A549 (cell line): ENCODE measurements around the gene ICAM4. TPM values are rescaled to one million over a fixed set of nuclear protein-coding genes. Genes with fewer than 3 reads are reported as not detected.
A peak's percentile ranks its signal among the peaks of the same experiment; 100 is the strongest.
"Not testable (repeated sequence)": the region's sequence is repeated elsewhere in the genome, so short reads cannot be mapped to it uniquely, and the experiment has no call there.

Experiments used
- ATAC-seq, 2 experiments: fragments of 200-7000 bp in 1 of 2; fragments of >200 bp in 1 of 2; cut with Nextera tagmentation in 1 of 2; cut with Tn5 transposase in 1 of 2; 3 replicates each; pipeline versions ENCODE4 v1.8.0 to v1.9.1; 2018 to 2020; ENCODE audit warnings: mild to moderate bottlenecking in 1 of 2, moderate library complexity in 1 of 2
- CTCF ChIA-PET: fragments of 300-600 bp; sonication (Branson Sonifier 250); formaldehyde crosslinking; extraction: SDS; loops from one replicate; lab custom pipeline; 2021; ENCODE audit warnings: antibody characterized with exemption, inconsistent platforms; lab: Yijun Ruan, JAX
- POLR2A ChIA-PET: fragments of 350-600 bp; formaldehyde crosslinking; extraction: SDS; loops from one replicate; lab custom pipeline; 2021; ENCODE audit warnings: antibody characterized with exemption, inconsistent platforms; lab: Yijun Ruan, JAX
- DNase-seq, 2 experiments: peaks; one replicate each; pipeline versions ENCODE4 v3.0.0 to v3.0.0-alpha.2; 2011 to 2016; ENCODE audit warnings: low read depth in 1 of 2, low spot score in 1 of 2
- FAIRE-seq: peaks from 2 replicates; lab custom pipeline; 2011; peaks lifted over from hg19 to GRCh38; lab: Jason Lieb, UNC
- H3K27ac ChIP-seq, 2 experiments: fragments of >200 bp; sonication (Bioruptor Twin); formaldehyde crosslinking; 3 replicates each; pipeline ENCODE4 v1.5.1; 2016 to 2017
- H3K4me1 ChIP-seq: fragments of >200 bp; sonication (Bioruptor Twin); formaldehyde crosslinking; 3 replicates; pipeline ENCODE4 v1.6.1; 2016
- H3K4me2 ChIP-seq: fragments of >200 bp; sonication (Bioruptor Twin); formaldehyde crosslinking; 3 replicates; pipeline ENCODE4 v1.6.1; 2016
- H3K4me3 ChIP-seq: fragments of >200 bp; sonication (Bioruptor Twin); formaldehyde crosslinking; 3 replicates; pipeline ENCODE4 v1.5.1; 2016
- H3K9me3 ChIP-seq: fragments of >200 bp; sonication (Bioruptor Twin); formaldehyde crosslinking; 3 replicates; pipeline ENCODE4 v1.6.1; 2016
- CBX2 ChIP-seq: fragments of 200-600 bp; sonication (generic); IDR thresholded peaks from 2 replicates; pipeline ENCODE4 v1.6.1; 2016; ENCODE audit warnings: low read depth, mild to moderate bottlenecking, borderline replicate concordance
- CHD2 ChIP-seq: fragments of 150-350 bp; IDR thresholded peaks from 2 replicates; pipeline ENCODE4 v1.6.1; 2014; ENCODE audit warnings: low read length; ENCODE audit not compliant: partially characterized antibody
- CTCF ChIP-seq: fragments of >200 bp; sonication (Bioruptor Twin); formaldehyde crosslinking; IDR thresholded peaks from 3 replicates; pipeline ENCODE4 v1.5.1; 2016
- EHMT2 ChIP-seq: fragments of 200-600 bp; sonication (generic); IDR thresholded peaks from 2 replicates; pipeline ENCODE4 v1.6.1; 2016; ENCODE audit warnings: antibody characterized with exemption, low read depth, mild to moderate bottlenecking, moderate library complexity
- ESRRA ChIP-seq: fragments of 150-350 bp; IDR thresholded peaks from 2 replicates; pipeline ENCODE4 v1.6.1; 2014; ENCODE audit warnings: mild to moderate bottlenecking, low read length, borderline replicate concordance
- FOSB ChIP-seq: fragments of 250-450 bp; sonication (Bioruptor Pico); IDR thresholded peaks from 2 replicates; pipeline ENCODE4 v1.5.0; 2020; ENCODE audit warnings: mild to moderate bottlenecking, moderate library complexity
- FOSL2 ChIP-seq, 2 experiments: fragments of 450-650 bp in 1 of 2; fragments of >200 bp in 1 of 2; sonication (Bioruptor Twin) in 1 of 2; formaldehyde crosslinking; IDR thresholded peaks; 2 replicates each; pipeline versions ENCODE4 v1.5.0 to v1.6.1; 2016 to 2020; ENCODE audit warnings: mild to moderate bottlenecking in 1 of 2, moderate library complexity in 1 of 2
- FOXS1 ChIP-seq: fragments of 250-450 bp; sonication (Bioruptor Pico); IDR thresholded peaks from 2 replicates; pipeline ENCODE4 v1.5.0; 2020; ENCODE audit warnings: mild to moderate bottlenecking, moderate library complexity
- HEYL ChIP-seq: fragments of 250-450 bp; sonication (Bioruptor Pico); IDR thresholded peaks from 2 replicates; pipeline ENCODE4 v1.8.0; 2021; ENCODE audit warnings: mild to moderate bottlenecking, moderate library complexity
- HMGXB4 ChIP-seq: fragments of 250-450 bp; sonication (Bioruptor Pico); IDR thresholded peaks from 2 replicates; pipeline ENCODE4 v1.5.0; 2021; ENCODE audit warnings: mild to moderate bottlenecking, moderate library complexity, borderline replicate concordance
- JUN ChIP-seq, 2 experiments: fragments of >200 bp; sonication (Bioruptor Twin); formaldehyde crosslinking; IDR thresholded peaks; 2 replicates in 1 of 2; 3 replicates in 1 of 2; pipeline ENCODE4 v1.6.1; 2016 to 2017
- JUNB ChIP-seq: fragments of >200 bp; sonication (Bioruptor Twin); formaldehyde crosslinking; IDR thresholded peaks from 2 replicates; pipeline ENCODE4 v1.6.1; 2016
- MAX ChIP-seq: IDR thresholded peaks from 2 replicates; pipeline ENCODE4 v1.6.1; 2012
- MYC ChIP-seq: IDR thresholded peaks from 2 replicates; pipeline ENCODE4 v1.6.1; 2012; ENCODE audit warnings: mild to moderate bottlenecking, inconsistent platforms, low read length, improper control_type of control experiment, borderline replicate concordance
- NPAS2 ChIP-seq: fragments of 250-450 bp; sonication (Bioruptor Pico); IDR thresholded peaks from 2 replicates; pipeline ENCODE4 v1.8.0; 2022; ENCODE audit warnings: mild to moderate bottlenecking, moderate library complexity, borderline replicate concordance
- PBX3 ChIP-seq: IDR thresholded peaks from 2 replicates; pipeline ENCODE4 v1.6.1; 2012
- PHF8 ChIP-seq: fragments of 200-600 bp; sonication (generic); IDR thresholded peaks from 2 replicates; pipeline ENCODE4 v1.6.1; 2016; ENCODE audit warnings: low read depth, mild to moderate bottlenecking, antibody characterized with exemption, moderate library complexity, borderline replicate concordance
- POLR2A ChIP-seq: IDR thresholded peaks from 2 replicates; pipeline ENCODE4 v1.6.1; 2012; ENCODE audit warnings: mild to moderate bottlenecking, low read length
- POLR2AphosphoS2 ChIP-seq: conservative IDR thresholded peaks from 2 replicates; pipeline ENCODE4 v1.6.1; 2012; ENCODE audit warnings: low read length, improper control_type of control experiment, inconsistent platforms
- RAD21 ChIP-seq, 2 experiments: fragments of >200 bp in 1 of 2; sonication (Bioruptor Twin) in 1 of 2; formaldehyde crosslinking in 1 of 2; IDR thresholded peaks in 1 of 2; conservative IDR thresholded peaks in 1 of 2; 2 replicates in 1 of 2; 3 replicates in 1 of 2; pipeline ENCODE4 v1.6.1; 2012 to 2018; ENCODE audit warnings: inconsistent platforms in 1 of 2
- RARB ChIP-seq: fragments of 250-450 bp; sonication (Bioruptor Pico); IDR thresholded peaks from 2 replicates; pipeline ENCODE4 v1.8.0; 2021; ENCODE audit warnings: mild to moderate bottlenecking, moderate library complexity
- RCOR1 ChIP-seq: fragments of 150-350 bp; IDR thresholded peaks from 2 replicates; pipeline ENCODE4 v1.6.1; 2014; ENCODE audit warnings: antibody characterized with exemption, low read length, low read depth
- RFX5 ChIP-seq: fragments of 450-650 bp; IDR thresholded peaks from 2 replicates; pipeline ENCODE4 v1.7.1; 2014; ENCODE audit warnings: antibody characterized with exemption, mild to moderate bottlenecking, moderate library complexity
- RNF2 ChIP-seq: fragments of 200-600 bp; sonication (generic); IDR thresholded peaks from 2 replicates; pipeline ENCODE4 v1.6.1; 2016; ENCODE audit warnings: low read depth, mild to moderate bottlenecking, antibody characterized with exemption, moderate library complexity, borderline replicate concordance
- SMC3 ChIP-seq: fragments of >200 bp; sonication (Bioruptor Twin); formaldehyde crosslinking; IDR thresholded peaks from 3 replicates; pipeline ENCODE4 v1.6.1; 2018; ENCODE audit warnings: inconsistent platforms
- ZC3H11A ChIP-seq: fragments of 450-650 bp; IDR thresholded peaks from 2 replicates; pipeline ENCODE4 v1.6.1; 2014; ENCODE audit warnings: antibody characterized with exemption, mild to moderate bottlenecking
- ZSCAN20 ChIP-seq: fragments of 250-450 bp; sonication (Bioruptor Pico); IDR thresholded peaks from 2 replicates; pipeline ENCODE4 v1.8.0; 2022; ENCODE audit warnings: mild to moderate bottlenecking, moderate library complexity
- WGBS: methylation state at CpG from one replicate; pipeline ENCODE4 v1.1.6; 2017; ENCODE audit errors: missing lambda C conversion rate; 5-methylcytosine and 5-hydroxymethylcytosine counted together
- polyA plus RNA-seq, 4 experiments: library from polyadenylated mRNA; depleted of rRNA in 3 of 4; stranded (reverse); fragments of >200 nt; fragmentation: RNase III in 1 of 4; extraction: RNeasy Plus Mini Kit Qiagen cat#74134 plus additional on column Dnase treatment in 1 of 4; gene quantifications; 2 replicates in 3 of 4; 3 replicates in 1 of 4; pipeline ENCODE4 v1.2.3, GENCODE V29; 2011 to 2017

ICAM4 gene
- polyA plus RNA-seq, 2 of the 4 experiments (the other 2 are of a cell fraction): not detected

GRCh38 chr19:10279737-10280442 is 6.9 kb upstream of the ICAM4 start:
- H3K9me3 ChIP-seq: no peaks in the 10 kb centered on the region
- ATAC-seq (no peak), DNase-seq (no peak), FAIRE-seq (no peak)
- POLR2A ChIA-PET: no interaction called here
- peaks cover 8% of the 10 kb centered on the region; the same call in 1 of the 3 replicates for H3K4me1 ChIP-seq
- H3K27ac ChIP-seq: no peak overlapping the region
- 77% methylated on average over 5 of the region's 5 CpGs for WGBS
- CTCF ChIA-PET: interaction anchor here (4.5 to 5.0 kb wide), 2 partner anchors 10 to 21 kb away, joined by 15 to 16 read pairs; partner anchors contain the start of gene ICAM1
- no peak for TF ChIP-seq RNF2
- no peak for TF ChIP-seq RFX5
- no peak for TF ChIP-seq CBX2
- TF ChIP-seq HMGXB4 (CRISPR knock-in tag): no peak
- TF ChIP-seq FOSB (CRISPR knock-in tag): no peak
- TF ChIP-seq EHMT2: no peak
- TF ChIP-seq JUN (IDR thresholded peaks at IDR 0.05): no peak
- TF ChIP-seq ZSCAN20 (CRISPR knock-in tag): no peak
- TF ChIP-seq FOSL2 (IDR thresholded peaks at IDR 0.05): no peak
- no peak for TF ChIP-seq FOSL2 (CRISPR knock-in tag; IDR thresholded peaks at IDR 0.05)
- no peak for TF ChIP-seq PBX3
- no peak for TF ChIP-seq CHD2
- no peak for TF ChIP-seq SMC3
- TF ChIP-seq PHF8: no peak
- no peak for TF ChIP-seq NPAS2 (CRISPR knock-in tag)
- no peak overlapping the region for H3K4me2 ChIP-seq
- H3K4me3 ChIP-seq: no peak overlapping the region

GRCh38 chr19:10282043-10282442 is 4.7 kb upstream of the ICAM4 start:
- H3K4me1 ChIP-seq, POLR2A ChIA-PET, H3K9me3 ChIP-seq, H3K4me2 ChIP-seq, FAIRE-seq, H3K4me3 ChIP-seq, ATAC-seq, H3K27ac ChIP-seq, DNase-seq: not testable (repeated sequence)
- 100% methylated on average over 4 of the region's 5 CpGs for WGBS
- CTCF ChIA-PET: interaction anchor here (4.5 kb wide), 1 partner anchor 12 kb away, joined by 15 read pairs; the partner anchor contains the start of gene ICAM1

GRCh38 chr19:10283301-10284064 is 3.3 kb upstream of the ICAM4 start:
- WGBS: 65% methylated on average over 18 of the region's 23 CpGs
- no peak overlapping the region for H3K4me3 ChIP-seq
- DNase-seq (no peak), FAIRE-seq (no peak), ATAC-seq (peak in 1 of 2 experiments; percentile 25; a peak in 1 of 6 replicates)
- ChIA-PET POLR2A (no interaction called here), CTCF (interaction anchor here (0.6 to 4.5 kb wide), 3 partner anchors 14 to 135 kb away, joined by 3 to 15 read pairs (median 3); partner anchors contain the start of gene ICAM1)
- H3K27ac ChIP-seq: no peak overlapping the region
- H3K9me3 ChIP-seq: no peaks in the 10 kb centered on the region
- 0 out of 3 replicates have a peak overlapping the region, but pooled peaks have one; percentile 14 for H3K4me2 ChIP-seq
- H3K4me1 ChIP-seq: peaks cover 8% of the 10 kb centered on the region; the same call in 1 of the 3 replicates
- no peak for TF ChIP-seq RCOR1
- TF ChIP-seq RAD21 (conservative IDR thresholded peaks at IDR 0.05 in 1 of 2, IDR thresholded peaks at IDR 0.05 in 1 of 2): no peak
- TF ChIP-seq FOSB (CRISPR knock-in tag): no peak
- TF ChIP-seq MAX: no peak
- TF ChIP-seq HEYL (CRISPR knock-in tag): no peak
- TF ChIP-seq MYC: no peak
- TF ChIP-seq RARB: no peak
- no peak for TF ChIP-seq ZSCAN20 (CRISPR knock-in tag)
- no peak for TF ChIP-seq JUNB
- TF ChIP-seq POLR2A: no peak
- no peak for TF ChIP-seq CTCF
- no peak for TF ChIP-seq FOXS1 (CRISPR knock-in tag)
- no peak for TF ChIP-seq SMC3
- no peak for TF ChIP-seq ZC3H11A
- TF ChIP-seq POLR2AphosphoS2: no peak
- no peak for TF ChIP-seq ESRRA
